HepG2 (cell line): ENCODE results near the gene CTCF. TPM values are rescaled to one million over a fixed set of nuclear protein-coding genes. Genes with fewer than 3 reads are reported as not detected.

ENCODE experiments used
- DNMT1 ChIP-seq: sonication (generic); formaldehyde crosslinking; IDR thresholded peaks from 2 replicates; pipeline ENCODE4 v1.5.1; 2020; ENCODE audit warnings: mild to moderate bottlenecking, missing genetic modification reagents
- FOXA1 ChIP-seq, 2 experiments: fragments of 450-650 bp in 1 of 2; sonication (generic) in 1 of 2; formaldehyde crosslinking in 1 of 2; IDR thresholded peaks; 2 replicates each; pipeline versions ENCODE4 v1.4.0 to v1.6.1; 2016 to 2020; ENCODE audit warnings: missing genetic modification reagents in 1 of 2
- GATA4 ChIP-seq: sonication (generic); IDR thresholded peaks from 2 replicates; pipeline ENCODE4 v1.6.1; 2016; ENCODE audit warnings: antibody characterized with exemption, low read depth, borderline replicate concordance
- IKZF1 ChIP-seq: fragments of 450-650 bp; IDR thresholded peaks from 2 replicates; pipeline ENCODE4 v1.7.1; 2016
- SOX5 ChIP-seq: IDR thresholded peaks from 2 replicates; pipeline ENCODE4 v1.6.1; 2016; ENCODE audit warnings: borderline replicate concordance
- ZIK1 ChIP-seq: sonication (generic); formaldehyde crosslinking; IDR thresholded peaks from 2 replicates; pipeline ENCODE4 v1.5.0; 2020; ENCODE audit warnings: mild to moderate bottlenecking, low read depth, missing genetic modification reagents, borderline replicate concordance
- polyA plus RNA-seq, 8 experiments: library from polyadenylated mRNA; depleted of rRNA in 3 of 8; stranded (reverse) in 7 of 8; unstranded in 1 of 8; fragments of >200 nt; fragmentation: Illumina TruSeq in 4 of 8; extraction: Trizol in 4 of 8; gene quantifications; 2 replicates each; pipeline versions ENCODE4 v1.2.1 to v1.2.3, GENCODE V29; 2011 to 2016; ENCODE audit warnings: low read depth in 4 of 8, missing spikeins in 1 of 8, mixed read lengths in 1 of 8; ENCODE audit not compliant: insufficient read depth in 1 of 8
- total RNA-seq, 5 experiments: library from RNA; depleted of rRNA; stranded (reverse); fragments of >200 nt; fragmentation: Illumina TruSeq; extraction: Trizol; gene quantifications; 2 replicates each; pipeline ENCODE4 v1.2.3, GENCODE V29; 2016; ENCODE audit warnings: low read depth in 1 of 5
- TF ChIP-seq, protein P1 (sequence below): sonication (generic); formaldehyde crosslinking; IDR thresholded peaks from 2 replicates; pipeline ENCODE4 v1.4.0; 2020; ENCODE audit warnings: mild to moderate bottlenecking, missing genetic modification reagents
- TF ChIP-seq, protein P2 (sequence below): sonication (generic); formaldehyde crosslinking; IDR thresholded peaks from 2 replicates; pipeline ENCODE4 v1.9.0; 2022; ENCODE audit warnings: missing genetic modification reagents, mild to moderate bottlenecking, borderline replicate concordance
- TF ChIP-seq, protein P3 (sequence below): sonication (generic); formaldehyde crosslinking; IDR thresholded peaks from 2 replicates; pipeline ENCODE4 v1.8.0; 2022; ENCODE audit warnings: mild to moderate bottlenecking, missing genetic modification reagents, borderline replicate concordance
- TF ChIP-seq, protein P4 (sequence below): sonication (generic); formaldehyde crosslinking; IDR thresholded peaks from 2 replicates; pipeline ENCODE4 v1.4.0; 2020; ENCODE audit warnings: low read depth, missing genetic modification reagents
- TF ChIP-seq, protein P5 (sequence below): sonication (generic); formaldehyde crosslinking; IDR thresholded peaks from 2 replicates; pipeline ENCODE4 v1.4.0; 2020; ENCODE audit warnings: missing genetic modification reagents

CTCF gene
- total and polyA plus RNA-seq, 2 of the 13 experiments (the other 11 are each of a cell fraction or from before 2014, with no cell fraction given): 19.5 to 37.5 TPM

DNA sequence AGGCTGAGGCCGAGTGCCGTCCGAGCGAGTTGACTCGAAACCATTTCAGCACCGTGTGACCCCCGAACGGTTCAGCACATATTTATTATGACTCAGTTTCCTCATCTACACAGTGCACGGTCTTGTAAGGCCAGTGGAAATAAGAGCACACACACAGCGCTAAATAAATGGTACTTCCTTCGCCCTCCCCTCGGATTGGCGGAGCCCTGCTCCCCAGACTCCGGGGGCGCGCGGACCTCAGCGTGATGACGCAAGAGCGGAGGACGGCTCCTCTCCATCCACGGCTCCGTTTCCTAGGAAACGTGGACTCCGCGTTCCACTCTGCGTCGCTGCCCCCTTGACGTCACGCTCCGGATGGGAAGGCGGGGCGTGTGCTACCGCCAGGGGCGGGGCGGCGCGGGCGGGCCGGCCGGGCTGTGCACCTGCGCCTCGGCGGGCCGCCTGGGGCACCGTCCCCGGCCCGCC, 98.3 kb downstream of the CTCF start, which contains the start of gene PARD6A (continued):
- TF ChIP-seq, protein P1, sequence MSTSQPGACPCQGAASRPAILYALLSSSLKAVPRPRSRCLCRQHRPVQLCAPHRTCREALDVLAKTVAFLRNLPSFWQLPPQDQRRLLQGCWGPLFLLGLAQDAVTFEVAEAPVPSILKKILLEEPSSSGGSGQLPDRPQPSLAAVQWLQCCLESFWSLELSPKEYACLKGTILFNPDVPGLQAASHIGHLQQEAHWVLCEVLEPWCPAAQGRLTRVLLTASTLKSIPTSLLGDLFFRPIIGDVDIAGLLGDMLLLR (CRISPR knock-in tag): 0 out of 2 replicates have a peak, but pooled peaks have one; percentile 76
- no peak for TF ChIP-seq DNMT1
- TF ChIP-seq, protein P2, sequence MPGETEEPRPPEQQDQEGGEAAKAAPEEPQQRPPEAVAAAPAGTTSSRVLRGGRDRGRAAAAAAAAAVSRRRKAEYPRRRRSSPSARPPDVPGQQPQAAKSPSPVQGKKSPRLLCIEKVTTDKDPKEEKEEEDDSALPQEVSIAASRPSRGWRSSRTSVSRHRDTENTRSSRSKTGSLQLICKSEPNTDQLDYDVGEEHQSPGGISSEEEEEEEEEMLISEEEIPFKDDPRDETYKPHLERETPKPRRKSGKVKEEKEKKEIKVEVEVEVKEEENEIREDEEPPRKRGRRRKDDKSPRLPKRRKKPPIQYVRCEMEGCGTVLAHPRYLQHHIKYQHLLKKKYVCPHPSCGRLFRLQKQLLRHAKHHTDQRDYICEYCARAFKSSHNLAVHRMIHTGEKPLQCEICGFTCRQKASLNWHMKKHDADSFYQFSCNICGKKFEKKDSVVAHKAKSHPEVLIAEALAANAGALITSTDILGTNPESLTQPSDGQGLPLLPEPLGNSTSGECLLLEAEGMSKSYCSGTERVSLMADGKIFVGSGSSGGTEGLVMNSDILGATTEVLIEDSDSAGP (CRISPR knock-in tag): peak; percentile 13; the same call in 1 of the 2 replicates
- TF ChIP-seq, protein P3, sequence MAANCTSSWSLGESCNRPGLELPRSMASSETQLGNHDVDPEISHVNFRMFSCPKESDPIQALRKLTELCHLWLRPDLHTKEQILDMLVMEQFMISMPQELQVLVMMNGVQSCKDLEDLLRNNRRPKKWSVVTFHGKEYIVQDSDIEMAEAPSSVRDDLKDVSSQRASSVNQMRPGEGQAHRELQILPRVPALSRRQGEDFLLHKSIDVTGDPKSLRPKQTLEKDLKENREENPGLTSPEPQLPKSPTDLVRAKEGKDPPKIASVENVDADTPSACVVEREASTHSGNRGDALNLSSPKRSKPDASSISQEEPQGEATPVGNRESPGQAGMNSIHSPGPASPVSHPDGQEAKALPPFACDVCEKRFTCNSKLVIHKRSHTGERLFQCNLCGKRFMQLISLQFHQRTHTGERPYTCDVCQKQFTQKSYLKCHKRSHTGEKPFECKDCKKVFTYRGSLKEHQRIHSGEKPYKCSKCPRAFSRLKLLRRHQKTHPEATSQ: no peak
- TF ChIP-seq GATA4: no peak
- TF ChIP-seq IKZF1: no peak
- peak; percentile 70; the same call in 1 of the 2 replicates for TF ChIP-seq ZIK1 (CRISPR knock-in tag)
- TF ChIP-seq, protein P4, sequence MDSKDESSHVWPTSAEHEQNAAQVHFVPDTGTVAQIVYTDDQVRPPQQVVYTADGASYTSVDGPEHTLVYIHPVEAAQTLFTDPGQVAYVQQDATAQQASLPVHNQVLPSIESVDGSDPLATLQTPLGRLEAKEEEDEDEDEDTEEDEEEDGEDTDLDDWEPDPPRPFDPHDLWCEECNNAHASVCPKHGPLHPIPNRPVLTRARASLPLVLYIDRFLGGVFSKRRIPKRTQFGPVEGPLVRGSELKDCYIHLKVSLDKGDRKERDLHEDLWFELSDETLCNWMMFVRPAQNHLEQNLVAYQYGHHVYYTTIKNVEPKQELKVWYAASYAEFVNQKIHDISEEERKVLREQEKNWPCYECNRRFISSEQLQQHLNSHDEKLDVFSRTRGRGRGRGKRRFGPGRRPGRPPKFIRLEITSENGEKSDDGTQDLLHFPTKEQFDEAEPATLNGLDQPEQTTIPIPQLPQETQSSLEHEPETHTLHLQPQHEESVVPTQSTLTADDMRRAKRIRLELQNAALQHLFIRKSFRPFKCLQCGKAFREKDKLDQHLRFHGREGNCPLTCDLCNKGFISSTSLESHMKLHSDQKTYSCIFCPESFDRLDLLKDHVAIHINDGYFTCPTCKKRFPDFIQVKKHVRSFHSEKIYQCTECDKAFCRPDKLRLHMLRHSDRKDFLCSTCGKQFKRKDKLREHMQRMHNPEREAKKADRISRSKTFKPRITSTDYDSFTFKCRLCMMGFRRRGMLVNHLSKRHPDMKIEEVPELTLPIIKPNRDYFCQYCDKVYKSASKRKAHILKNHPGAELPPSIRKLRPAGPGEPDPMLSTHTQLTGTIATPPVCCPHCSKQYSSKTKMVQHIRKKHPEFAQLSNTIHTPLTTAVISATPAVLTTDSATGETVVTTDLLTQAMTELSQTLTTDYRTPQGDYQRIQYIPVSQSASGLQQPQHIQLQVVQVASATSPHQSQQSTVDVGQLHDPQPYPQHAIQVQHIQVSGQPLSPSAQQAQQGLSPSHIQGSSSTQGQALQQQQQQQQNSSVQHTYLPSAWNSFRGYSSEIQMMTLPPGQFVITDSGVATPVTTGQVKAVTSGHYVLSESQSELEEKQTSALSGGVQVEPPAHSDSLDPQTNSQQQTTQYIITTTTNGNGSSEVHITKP: peak; percentile 91
- TF ChIP-seq, protein P5, sequence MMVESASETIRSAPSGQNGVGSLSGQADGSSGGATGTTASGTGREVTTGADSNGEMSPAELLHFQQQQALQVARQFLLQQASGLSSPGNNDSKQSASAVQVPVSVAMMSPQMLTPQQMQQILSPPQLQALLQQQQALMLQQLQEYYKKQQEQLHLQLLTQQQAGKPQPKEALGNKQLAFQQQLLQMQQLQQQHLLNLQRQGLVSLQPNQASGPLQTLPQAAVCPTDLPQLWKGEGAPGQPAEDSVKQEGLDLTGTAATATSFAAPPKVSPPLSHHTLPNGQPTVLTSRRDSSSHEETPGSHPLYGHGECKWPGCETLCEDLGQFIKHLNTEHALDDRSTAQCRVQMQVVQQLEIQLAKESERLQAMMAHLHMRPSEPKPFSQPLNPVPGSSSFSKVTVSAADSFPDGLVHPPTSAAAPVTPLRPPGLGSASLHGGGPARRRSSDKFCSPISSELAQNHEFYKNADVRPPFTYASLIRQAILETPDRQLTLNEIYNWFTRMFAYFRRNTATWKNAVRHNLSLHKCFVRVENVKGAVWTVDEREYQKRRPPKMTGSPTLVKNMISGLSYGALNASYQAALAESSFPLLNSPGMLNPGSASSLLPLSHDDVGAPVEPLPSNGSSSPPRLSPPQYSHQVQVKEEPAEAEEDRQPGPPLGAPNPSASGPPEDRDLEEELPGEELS (CRISPR knock-in tag): peak; percentile 38; the same call in 1 of the 2 replicates
- TF ChIP-seq SOX5 (CRISPR knock-in tag): peak; percentile 33; the same call in 1 of the 2 replicates
- TF ChIP-seq FOXA1 (IDR thresholded peaks at IDR 0.05): no peak
- no peak for TF ChIP-seq FOXA1 (CRISPR knock-in tag; IDR thresholded peaks at IDR 0.05)
